Measurements from ENCODE around the gene TSHZ2. TPM values are rescaled to one million over a fixed set of nuclear protein-coding genes. Genes with fewer than 3 reads are reported as not detected.

Gene TSHZ2
- total and polyA plus RNA-seq, 4 donors: 0.93 to 8.8 (median 3.8) TPM

GRCh38 chr20:53489528-53489927 is 517.4 kb downstream of the TSHZ2 start:
- Histone ChIP-seq H3K4me1 (ENCODE audit: control insufficient read depth in 5 of 5, insufficient read depth in 5 of 5, low read length in 5 of 5) (peaks cover 0 to 6% (median 0%) of the 10 kb centered on the region in 5 donors), H3K36me3 (ENCODE audit: control insufficient read depth in 4 of 4, insufficient read depth in 4 of 4, low read length in 4 of 4) (no peaks in the 10 kb centered on the region), H3K9me3 (ENCODE audit: control insufficient read depth in 4 of 4, insufficient read depth in 3 of 4, low read length in 3 of 4) (no peaks in the 10 kb centered on the region), H3K27ac (ENCODE audit: low read depth in 1 of 2, low read length in 1 of 2) (no peak overlapping the region), H3K4me3 (no peak overlapping the region), H3K9ac (ENCODE audit: insufficient read depth in 1 of 2, low read length in 2 of 2) (no peak overlapping the region), H3K27me3 (ENCODE audit: control insufficient read depth in 3 of 3, insufficient read depth in 3 of 3, low read length in 2 of 3) (no peaks in the 10 kb centered on the region)
- WGBS, 2 donors: 95 to 97% methylated on average over 5 of the region's 5 CpGs
- DNase-seq: no peak
- no peak for TF ChIP-seq CTCF (IDR thresholded peaks at IDR 0.05; ENCODE audit: control extremely low read depth, extremely low read depth)
- no peak for ATAC-seq (ENCODE audit: insufficient read depth, low FRiP score)

- 88 to 90% methylated on average over 3 of the region's 3 CpGs for WGBS, 2 donors
Measured at GRCh38 chr20:53490620-53491019, 518.5 kb downstream of the TSHZ2 start.

GRCh38 chr20:53491462-53491861 is 519.3 kb downstream of the TSHZ2 start:
- TF ChIP-seq CTCF (IDR thresholded peaks at IDR 0.05; ENCODE audit: control extremely low read depth, extremely low read depth): no peak
- no peak overlapping the region for H3K9ac ChIP-seq (ENCODE audit: insufficient read depth in 1 of 2, low read length in 2 of 2)
- ATAC-seq (ENCODE audit: insufficient read depth, low FRiP score) (no peak), DNase-seq (no peak)
- no peaks in the 10 kb centered on the region for H3K36me3 ChIP-seq (ENCODE audit: control insufficient read depth in 4 of 4, insufficient read depth in 4 of 4, low read length in 4 of 4)
- H3K9me3 ChIP-seq (ENCODE audit: control insufficient read depth in 4 of 4, insufficient read depth in 3 of 4, low read length in 3 of 4): no peaks in the 10 kb centered on the region
- no peak overlapping the region for H3K4me3 ChIP-seq
- H3K27ac ChIP-seq (ENCODE audit: low read depth in 1 of 2, low read length in 1 of 2): no peak overlapping the region
- H3K4me1 ChIP-seq (ENCODE audit: control insufficient read depth in 5 of 5, insufficient read depth in 5 of 5, low read length in 5 of 5): peaks cover 0 to 6% (median 0%) of the 10 kb centered on the region in 5 donors
- no peaks in the 10 kb centered on the region for H3K27me3 ChIP-seq (ENCODE audit: control insufficient read depth in 3 of 3, insufficient read depth in 3 of 3, low read length in 2 of 3)
- 94 to 99% methylated on average over 5 of the region's 5 CpGs for WGBS, 2 donors

More at GRCh38 chr20:53490620-53491019, 518.5 kb downstream of the TSHZ2 start:
- TF ChIP-seq CTCF (IDR thresholded peaks at IDR 0.05; ENCODE audit: control extremely low read depth, extremely low read depth): no peak
- Histone ChIP-seq H3K9ac (ENCODE audit: insufficient read depth in 1 of 2, low read length in 2 of 2) (no peak overlapping the region), H3K36me3 (ENCODE audit: control insufficient read depth in 4 of 4, insufficient read depth in 4 of 4, low read length in 4 of 4) (no peaks in the 10 kb centered on the region), H3K27me3 (ENCODE audit: control insufficient read depth in 3 of 3, insufficient read depth in 3 of 3, low read length in 2 of 3) (no peaks in the 10 kb centered on the region), H3K4me3 (no peak overlapping the region), H3K27ac (ENCODE audit: low read depth in 1 of 2, low read length in 1 of 2) (no peak overlapping the region), H3K4me1 (ENCODE audit: control insufficient read depth in 5 of 5, insufficient read depth in 5 of 5, low read length in 5 of 5) (peaks cover 0 to 6% (median 0%) of the 10 kb centered on the region in 5 donors), H3K9me3 (ENCODE audit: control insufficient read depth in 4 of 4, insufficient read depth in 3 of 4, low read length in 3 of 4) (no peaks in the 10 kb centered on the region)
- DNase-seq (no peak), ATAC-seq (ENCODE audit: insufficient read depth, low FRiP score) (no peak)

GRCh38 chr20:53492212-53492611 is 520.1 kb downstream of the TSHZ2 start:
- Histone ChIP-seq H3K36me3 (ENCODE audit: control insufficient read depth in 4 of 4, insufficient read depth in 4 of 4, low read length in 4 of 4) (no peaks in the 10 kb centered on the region), H3K4me1 (ENCODE audit: control insufficient read depth in 5 of 5, insufficient read depth in 5 of 5, low read length in 5 of 5) (peaks cover 0 to 6% (median 0%) of the 10 kb centered on the region in 5 donors), H3K9ac (ENCODE audit: insufficient read depth in 1 of 2, low read length in 2 of 2) (no peak overlapping the region), H3K27me3 (ENCODE audit: control insufficient read depth in 3 of 3, insufficient read depth in 3 of 3, low read length in 2 of 3) (no peaks in the 10 kb centered on the region), H3K27ac (ENCODE audit: low read depth in 1 of 2, low read length in 1 of 2) (no peak overlapping the region), H3K9me3 (ENCODE audit: control insufficient read depth in 4 of 4, insufficient read depth in 3 of 4, low read length in 3 of 4) (peaks cover 0 to 3% (median 0%) of the 10 kb centered on the region in 4 donors), H3K4me3 (no peak overlapping the region)
- WGBS, 2 donors: 62 to 77% methylated on average over 3 of the region's 3 CpGs
- ATAC-seq (ENCODE audit: insufficient read depth, low FRiP score) (no peak), DNase-seq (no peak)
- TF ChIP-seq CTCF (IDR thresholded peaks at IDR 0.05; ENCODE audit: control extremely low read depth, extremely low read depth): no peak
